SK-N-SH treated with all-trans-retinoic acid at 6 μM for 48 hours (cell line): ENCODE data around the gene SARS2.

Experiments
- ARNTL ChIP-seq: fragments of 450-650 bp; formaldehyde crosslinking; IDR thresholded peaks from 2 replicates; pipeline ENCODE4 v1.5.0; 2020; ENCODE audit warnings: low read depth, mild to moderate bottlenecking, moderate library complexity, borderline replicate concordance
- BACH2 ChIP-seq: fragments of 250-450 bp; sonication (Bioruptor Pico); IDR thresholded peaks from 2 replicates; pipeline ENCODE4 v1.9.0; 2021; ENCODE audit warnings: mild to moderate bottlenecking, borderline replicate concordance
- OSR1 ChIP-seq: fragments of 250-450 bp; sonication (Bioruptor Pico); IDR thresholded peaks from 2 replicates; pipeline ENCODE4 v1.8.0; 2022; ENCODE audit warnings: moderate library complexity, mild to moderate bottlenecking, inconsistent platforms
- PATZ1 ChIP-seq: fragments of 250-450 bp; sonication (Bioruptor Pico); IDR thresholded peaks from 2 replicates; pipeline ENCODE4 v1.8.0; 2020; ENCODE audit warnings: mild to moderate bottlenecking, moderate library complexity, borderline replicate concordance
- RARB ChIP-seq: fragments of 250-450 bp; sonication (Bioruptor Pico); IDR thresholded peaks from 2 replicates; pipeline ENCODE4 v1.8.0; 2021; ENCODE audit warnings: mild to moderate bottlenecking, moderate library complexity
- TCF4 ChIP-seq: fragments of 250-450 bp; sonication (Bioruptor Pico); IDR thresholded peaks from 2 replicates; pipeline ENCODE4 v1.8.0; 2021; ENCODE audit warnings: mild to moderate bottlenecking, moderate library complexity, borderline replicate concordance
- TSHZ2 ChIP-seq: fragments of 250-450 bp; sonication (Bioruptor Pico); IDR thresholded peaks from 2 replicates; pipeline ENCODE4 v1.5.0; 2020; ENCODE audit warnings: mild to moderate bottlenecking, moderate library complexity
- ZNF565 ChIP-seq: fragments of 450-650 bp; formaldehyde crosslinking; conservative IDR thresholded peaks from 2 replicates; pipeline ENCODE4 v1.5.0; 2020; ENCODE audit warnings: low read depth, mild to moderate bottlenecking, moderate library complexity
- ZNF70 ChIP-seq: fragments of 450-650 bp; formaldehyde crosslinking; IDR thresholded peaks from 2 replicates; pipeline ENCODE4 v1.5.0; 2020; ENCODE audit warnings: mild to moderate bottlenecking, moderate library complexity

- TF ChIP-seq OSR1 (CRISPR knock-in tag): no peak
- TF ChIP-seq TSHZ2 (CRISPR knock-in tag): no peak
- TF ChIP-seq TCF4 (CRISPR knock-in tag): no peak
- no peak for TF ChIP-seq RARB
- no peak for TF ChIP-seq ZNF70 (CRISPR knock-in tag)
- no peak for TF ChIP-seq ZNF565 (CRISPR knock-in tag)
- no peak for TF ChIP-seq ARNTL (CRISPR knock-in tag)
- no peak for TF ChIP-seq PATZ1 (CRISPR knock-in tag)
- no peak for TF ChIP-seq BACH2 (CRISPR knock-in tag)
Measured at GRCh38 chr19:38944981-38945506, 14.5 kb upstream of the SARS2 start.
